SH-SY5Y (cell line): ENCODE results near the gene PHACTR4.

Experiments used
- GATA2 ChIP-seq: IDR thresholded peaks from 2 replicates; pipeline ENCODE4 v1.6.1; 2011; ENCODE audit warnings: mild to moderate bottlenecking, low read depth, low read length
- GATA3 ChIP-seq: IDR thresholded peaks from 2 replicates; pipeline ENCODE4 v1.6.1; 2011; ENCODE audit warnings: low read depth, mild to moderate bottlenecking, low read length, moderate library complexity

Gene PHACTR4

DNA sequence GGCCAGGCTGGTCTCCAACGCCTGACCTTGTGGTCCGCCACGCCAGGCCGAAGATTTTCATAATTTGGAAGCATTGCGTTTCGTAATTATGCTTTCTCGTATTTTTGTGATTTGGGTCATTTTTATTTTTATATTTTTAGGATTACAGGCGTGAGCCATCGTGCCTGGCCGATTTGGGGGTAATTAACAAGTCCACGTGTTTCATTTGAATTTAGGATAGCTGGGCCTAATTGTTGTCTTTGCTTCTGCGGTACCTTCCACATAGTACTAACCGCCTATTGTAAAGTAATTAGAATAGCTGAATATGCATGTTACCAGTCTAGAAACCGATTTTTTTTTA lies 137.3 kb downstream of the PHACTR4 start:
- TF ChIP-seq GATA2 (no peak), GATA3 (no peak)

DNA sequence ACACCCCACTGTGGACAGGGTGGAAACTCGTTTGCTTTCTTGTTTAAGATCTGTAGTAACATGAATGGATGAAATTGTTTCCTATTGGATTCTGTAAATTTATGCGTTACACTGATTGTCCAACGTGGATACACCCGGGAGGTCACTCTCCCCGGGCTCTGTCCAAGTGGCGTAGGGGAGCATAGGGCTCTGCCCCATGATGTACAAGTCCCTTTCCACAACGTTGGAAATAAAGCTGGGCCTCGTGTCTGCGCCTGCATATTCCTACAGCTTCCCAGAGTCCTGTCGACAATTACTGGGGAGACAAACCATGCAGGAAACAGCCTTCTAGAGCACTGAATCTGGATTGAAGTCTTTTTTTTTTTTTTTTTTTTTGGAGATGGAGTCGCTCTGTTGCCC lies 137.7 kb downstream of the PHACTR4 start:
- TF ChIP-seq GATA3 (no peak), GATA2 (no peak)

DNA sequence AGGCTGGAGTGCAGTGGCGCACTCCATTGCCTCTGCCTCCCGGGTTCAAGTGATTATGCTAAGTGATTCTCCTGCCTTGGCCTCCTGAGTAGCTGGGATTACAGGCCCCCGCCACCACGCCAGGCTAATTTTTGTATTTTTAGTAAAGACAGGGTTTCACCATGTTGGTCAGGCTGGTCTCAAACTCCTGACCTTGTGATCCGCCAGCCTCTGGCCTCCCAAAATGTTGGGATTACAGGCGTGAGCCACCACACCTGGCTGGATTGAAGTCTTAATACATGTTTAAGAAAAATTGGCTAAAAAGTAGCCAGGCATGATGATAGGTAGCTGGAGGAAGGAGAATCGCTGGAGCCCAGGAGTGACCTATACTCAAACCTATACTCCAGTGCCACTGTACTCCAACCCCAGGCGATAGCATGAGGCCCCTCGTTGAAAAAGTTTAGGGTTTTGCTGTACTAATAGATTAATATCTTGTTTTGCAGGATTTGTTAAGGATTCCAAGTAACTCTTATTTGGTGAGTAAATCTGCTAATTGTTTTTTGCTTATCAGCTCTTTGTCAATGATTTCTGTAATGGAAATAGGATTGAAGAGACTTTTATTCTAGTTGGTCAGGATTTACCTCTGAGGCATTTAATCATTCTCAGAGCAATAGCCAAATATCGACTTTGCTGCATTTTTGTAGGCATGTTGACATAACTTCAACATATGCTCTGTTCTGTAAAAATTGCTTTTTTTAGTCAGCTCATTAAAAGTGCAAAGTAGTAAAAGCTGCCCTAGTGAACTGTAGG lies 138.3 kb downstream of the PHACTR4 start:
- TF ChIP-seq GATA3 = no peak
- no peak for TF ChIP-seq GATA2

DNA sequence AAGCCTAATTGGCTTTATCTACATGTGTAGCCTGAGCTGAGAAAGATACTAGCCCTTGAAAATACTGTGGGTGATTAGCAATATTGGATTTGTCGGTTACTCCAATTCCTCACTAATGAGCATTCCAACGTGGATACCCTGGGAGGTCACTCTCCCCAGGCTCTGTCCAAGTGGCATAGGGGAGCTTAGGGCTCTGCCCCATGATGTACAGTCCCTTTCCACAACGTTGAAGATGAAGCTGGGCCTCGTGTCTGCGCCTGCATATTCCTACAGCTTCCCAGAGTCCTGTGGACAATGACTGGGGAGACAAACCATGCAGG lies 138.9 kb downstream of the PHACTR4 start:
- TF ChIP-seq GATA2 (no peak), GATA3 (no peak)

DNA sequence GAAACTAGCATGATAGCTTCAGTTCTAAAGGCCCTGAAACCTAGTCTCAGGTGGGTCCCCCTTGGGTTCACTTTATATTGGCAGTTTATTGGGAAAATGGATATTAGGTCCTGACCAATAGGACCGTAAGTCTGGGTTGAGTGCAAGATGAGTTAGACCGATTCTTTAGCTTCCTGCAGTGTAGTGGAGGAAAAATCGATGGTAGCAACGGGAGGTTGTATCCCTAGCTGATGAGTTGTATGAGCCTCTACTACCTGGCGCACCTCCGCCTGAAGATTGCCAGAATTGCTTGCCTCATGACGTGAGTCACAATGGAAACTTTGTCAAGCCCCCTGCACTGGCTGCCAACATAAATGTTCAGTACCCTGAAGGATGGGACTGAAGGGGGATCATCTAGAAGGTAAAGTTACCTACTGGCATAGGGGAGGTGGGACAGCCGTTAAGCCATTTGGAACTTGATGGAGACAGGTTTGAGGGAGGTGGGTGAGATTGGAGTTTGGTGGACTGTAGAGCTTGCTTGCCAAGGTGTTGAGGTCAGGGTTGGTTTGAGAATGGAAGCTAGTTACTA lies 140.2 kb downstream of the PHACTR4 start:
- no peak for TF ChIP-seq GATA3
- no peak for TF ChIP-seq GATA2

DNA sequence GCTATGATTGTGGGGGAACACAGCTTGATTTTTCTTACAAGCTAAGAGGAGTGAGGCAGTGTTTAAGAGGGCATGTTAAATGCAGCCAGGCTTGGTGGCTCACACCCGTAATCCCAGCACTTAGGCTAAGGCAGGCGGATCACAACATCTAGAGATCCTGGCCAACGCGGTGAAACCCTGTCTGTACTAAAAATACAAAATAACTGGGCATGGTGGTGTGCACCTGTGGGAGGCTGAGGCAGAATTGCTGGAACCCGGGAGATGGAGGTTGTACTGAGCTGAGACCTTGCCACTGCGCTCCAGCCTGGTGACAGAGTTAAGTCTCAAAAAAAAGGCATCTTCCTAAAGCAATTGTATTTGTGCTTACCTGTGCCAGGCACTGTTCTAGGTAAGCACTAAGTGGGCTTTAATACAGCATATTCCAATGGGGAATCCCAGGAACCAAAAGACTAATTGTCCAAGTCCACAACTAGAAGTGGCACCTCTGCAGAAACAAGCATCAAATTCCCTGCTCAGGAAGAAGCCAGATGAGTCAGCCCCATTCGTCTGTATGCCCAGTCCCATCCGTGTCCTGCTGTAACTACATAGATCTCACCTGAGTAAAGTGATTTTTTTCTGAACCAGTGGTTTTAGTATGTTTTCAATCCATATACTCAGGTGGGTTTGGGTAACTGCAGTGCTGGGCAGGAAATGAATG lies 140.9 kb downstream of the PHACTR4 start:
- TF ChIP-seq GATA3 (no peak), GATA2 (no peak)

DNA sequence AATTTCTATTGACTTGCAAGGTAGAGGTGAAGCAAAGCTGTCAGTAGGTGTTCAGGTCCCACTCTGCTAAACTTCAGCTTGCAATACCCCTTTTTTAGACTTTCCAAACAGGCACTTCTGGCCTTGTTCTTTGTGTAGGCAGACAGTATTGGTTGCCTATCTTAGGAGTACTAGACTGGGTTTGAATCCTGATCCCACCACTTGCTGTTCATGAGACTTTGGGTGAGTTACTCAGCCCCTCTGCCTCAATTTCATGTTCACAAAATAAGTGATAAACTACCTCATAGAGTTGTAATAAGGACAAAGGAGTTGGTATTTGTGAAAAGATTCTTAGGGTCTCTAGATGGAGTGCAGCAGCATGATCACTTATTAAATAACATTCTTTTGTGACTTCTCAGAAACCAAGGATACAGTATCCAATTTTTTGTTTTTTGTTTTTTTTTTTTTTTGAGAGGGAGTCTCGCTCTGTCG lies 141.5 kb downstream of the PHACTR4 start:
- TF ChIP-seq GATA3 = no peak
- TF ChIP-seq GATA2 = no peak

DNA sequence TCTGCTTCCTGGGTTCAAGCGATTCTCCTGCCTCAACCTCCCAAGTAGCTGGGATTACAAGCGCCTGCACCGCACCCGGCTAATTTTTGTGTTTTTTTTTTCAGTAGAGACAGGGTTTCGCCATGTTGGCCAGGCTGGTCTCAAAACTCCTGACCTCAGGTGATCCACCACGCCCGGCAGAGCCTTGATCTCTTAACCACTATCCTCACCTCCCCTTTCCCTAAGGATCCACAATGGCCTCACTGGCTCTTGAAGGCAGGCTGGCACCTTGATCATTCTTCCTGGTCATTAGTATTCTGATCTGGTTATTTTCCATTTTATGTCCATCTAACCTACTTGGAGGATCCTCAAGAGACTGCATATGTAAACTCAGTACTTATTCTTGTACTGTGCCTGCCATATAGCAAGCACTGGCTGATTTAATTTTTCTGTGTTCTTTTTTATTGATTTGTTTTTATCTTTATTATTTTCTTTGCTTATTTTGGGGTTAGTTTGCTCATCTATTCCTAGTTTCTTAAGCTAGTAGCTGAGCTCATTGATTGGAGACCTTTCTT lies 142.6 kb downstream of the PHACTR4 start:
- no peak for TF ChIP-seq GATA2
- TF ChIP-seq GATA3 = no peak

DNA sequence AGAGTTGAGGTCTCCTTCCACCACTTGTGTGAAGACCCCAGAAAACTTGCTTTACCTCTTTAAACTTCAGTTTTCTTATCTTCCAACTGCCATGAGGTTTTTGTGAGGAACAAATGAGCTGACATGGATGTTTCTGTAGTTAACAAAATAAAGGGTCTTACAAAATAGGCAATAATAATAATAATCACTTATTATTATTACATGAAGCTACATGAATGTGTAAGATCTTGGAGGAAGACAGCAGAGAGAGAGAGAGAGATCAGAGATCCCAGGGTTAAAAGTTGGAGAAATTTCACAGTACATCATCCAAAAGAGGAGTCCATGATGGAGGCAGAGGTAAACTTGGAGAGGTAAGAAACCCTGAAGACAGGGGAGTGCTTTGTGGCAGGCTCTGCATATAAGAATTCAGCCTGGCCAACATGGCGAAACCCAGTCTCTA lies 147.0 kb downstream of the PHACTR4 start:
- TF ChIP-seq GATA2 (no peak), GATA3 (no peak)

DNA sequence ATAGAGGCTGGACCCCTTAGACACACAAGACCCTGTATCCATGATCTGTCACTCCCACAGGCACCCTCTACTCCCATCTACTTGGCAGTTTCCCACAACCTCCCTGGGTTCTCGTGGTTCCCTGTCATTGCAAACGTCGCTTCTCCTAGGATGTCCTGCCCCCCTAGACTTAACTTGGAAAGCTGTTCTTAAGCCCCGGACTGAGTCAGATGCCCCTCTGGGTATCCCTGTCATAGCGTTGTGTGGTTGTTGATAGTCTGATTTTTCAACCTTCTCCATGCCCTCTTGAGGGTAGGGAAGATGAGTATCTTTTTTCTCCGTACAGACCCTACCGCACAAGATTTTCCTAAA lies 148.1 kb downstream of the PHACTR4 start:
- TF ChIP-seq GATA2 (no peak), GATA3 (no peak)

DNA sequence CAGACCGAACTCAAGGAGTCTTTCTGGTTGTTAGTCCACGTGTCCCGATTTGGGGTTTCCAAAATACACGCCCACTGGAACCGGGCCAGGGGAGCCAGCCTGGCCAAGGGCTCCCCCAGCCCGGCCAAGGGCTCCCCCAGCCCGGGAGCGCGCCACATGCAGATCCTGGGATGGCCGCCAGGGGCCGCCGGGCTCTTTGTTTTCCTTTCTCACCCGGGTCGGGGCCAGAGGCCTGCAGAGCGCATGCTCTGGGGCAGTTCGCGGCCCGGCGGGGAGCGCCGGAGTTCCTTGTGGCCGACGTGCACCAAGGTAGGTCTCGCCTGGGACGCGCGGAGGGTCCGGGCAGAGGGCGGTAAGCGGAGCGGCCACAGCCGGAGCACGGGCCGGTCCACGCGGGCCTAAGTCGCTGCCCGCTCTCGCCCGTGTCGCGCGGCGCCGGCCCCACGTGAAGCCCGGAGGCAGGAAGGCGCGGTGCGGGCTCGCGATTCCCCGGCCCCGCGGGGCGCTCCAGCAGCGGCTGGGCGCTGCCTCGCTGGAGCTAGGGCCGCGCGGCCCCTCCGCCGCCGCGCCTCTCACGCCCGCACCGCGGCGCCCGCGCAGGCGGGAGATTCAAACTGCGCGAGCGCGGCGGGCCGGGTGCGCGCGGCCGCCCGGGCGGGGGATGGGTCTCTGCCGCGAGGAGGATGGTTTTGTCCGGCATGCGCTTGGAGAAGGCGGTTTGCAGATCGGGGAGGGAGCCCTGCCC lies 148.6 kb downstream of the PHACTR4 start:
- TF ChIP-seq GATA2 = peak; percentile 56
- no peak for TF ChIP-seq GATA3

DNA sequence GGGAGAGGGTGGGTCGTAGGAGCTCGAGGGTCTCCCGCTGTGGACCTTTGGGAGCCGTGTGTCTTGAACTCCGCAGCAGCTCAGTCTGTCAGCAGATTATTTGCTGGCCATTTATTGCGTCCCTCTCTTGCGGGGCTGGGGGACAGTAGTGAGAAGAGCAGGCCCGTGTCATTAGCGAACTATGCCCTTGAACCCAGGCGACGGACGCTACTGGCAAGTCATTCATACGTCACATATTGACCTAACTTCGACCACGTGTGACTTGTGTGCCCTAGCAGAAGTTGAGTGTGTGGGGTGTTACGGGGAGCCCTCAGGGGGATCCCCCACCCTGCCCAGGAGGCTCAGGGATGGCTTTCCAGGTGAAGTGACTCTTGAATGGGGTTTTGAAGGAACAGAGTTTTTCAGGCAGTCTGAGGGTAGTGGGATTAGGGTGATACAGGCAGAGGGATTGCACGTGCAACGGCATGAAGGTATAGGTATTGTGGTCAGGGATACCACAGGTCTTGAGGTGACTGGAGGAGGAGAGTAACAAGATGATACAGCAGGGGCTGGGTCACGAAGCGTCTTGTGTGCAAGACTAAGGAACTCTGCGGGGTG lies 149.3 kb downstream of the PHACTR4 start:
- TF ChIP-seq GATA3 (no peak), GATA2 (no peak)

DNA sequence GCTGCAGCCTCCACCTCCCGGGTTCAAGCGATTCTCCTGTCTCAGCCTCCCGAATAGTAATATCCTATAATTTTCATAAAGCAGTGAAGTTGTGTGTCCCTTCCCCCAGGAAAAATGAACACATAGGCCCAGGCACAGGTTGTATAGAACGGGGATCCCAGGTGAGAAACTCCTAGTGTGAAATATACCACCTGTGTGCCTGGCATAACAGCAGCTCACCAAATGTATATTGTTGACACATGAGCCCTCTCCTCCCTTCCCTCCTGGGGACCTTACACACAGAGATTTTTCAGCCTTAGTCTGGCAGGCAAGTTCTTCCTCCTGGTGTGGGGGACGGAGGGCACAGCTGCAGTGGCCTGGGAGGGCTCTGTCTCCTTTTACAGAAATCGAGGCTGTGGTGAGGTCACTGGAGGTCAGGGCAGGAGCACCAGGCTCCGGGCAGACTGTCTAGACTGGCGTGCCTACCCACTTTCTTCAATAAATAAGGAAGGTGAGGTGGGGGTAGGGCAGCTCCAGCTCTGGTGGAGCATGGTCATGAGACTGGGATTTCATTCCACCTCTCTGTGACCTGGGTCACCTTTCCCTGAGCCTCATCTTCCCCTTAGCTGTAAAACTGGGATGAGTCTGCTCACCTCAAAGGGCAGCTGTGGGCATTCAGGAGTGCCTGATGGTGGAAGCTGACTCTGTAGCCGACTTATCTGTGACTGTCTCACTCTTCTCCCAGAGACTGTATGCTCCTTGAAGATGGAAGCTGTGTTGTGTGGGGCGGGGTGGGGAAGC lies 150.6 kb downstream of the PHACTR4 start:
- no peak for TF ChIP-seq GATA3
- TF ChIP-seq GATA2 = no peak
